ENCODE results near the gene SMYD3. TPM values are rescaled to one million over a fixed set of nuclear protein-coding genes. Genes with fewer than 3 reads are reported as not detected.

Gene SMYD3
- total and polyA plus RNA-seq, 10 of the 15 experiments (the other 5 are each of a cell fraction or from before 2014, with no cell fraction given): 18.3 to 54.0 (median 24.8) TPM

GRCh38 chr1:246039584-246039983 is 467.5 kb downstream of the SMYD3 start:
- no peak for DNase-seq (ENCODE audit: low read depth, low spot score)
- no TSS peak for BruUV-seq (replicated peaks)
- Histone ChIP-seq H3K9me3 (replicated peaks; ENCODE audit: control insufficient read depth, insufficient read depth, low read length) (no peaks in the 10 kb centered on the region), H3K27me3 (replicated peaks in 1 of 2; ENCODE audit: control insufficient read depth in 2 of 2, insufficient read depth in 2 of 2, low read length in 1 of 2) (no peaks in the 10 kb centered on the region), H3K4me3 (no peak overlapping the region), H3K36me3 (ENCODE audit: control insufficient read depth in 2 of 2, insufficient read depth in 2 of 2, low read length in 1 of 2) (no peaks in the 10 kb centered on the region), H4K20me1 (ENCODE audit: control insufficient read depth, insufficient read depth) (no peaks in the 10 kb centered on the region), H3K9ac (ENCODE audit: control insufficient read depth, insufficient read depth, low read length) (no peak overlapping the region), H3K27ac (ENCODE audit: control insufficient read depth, insufficient read depth) (no peak overlapping the region), H3K4me2 (ENCODE audit: control insufficient read depth, insufficient read depth) (no peak overlapping the region), H3K4me1 (ENCODE audit: control insufficient read depth, insufficient read depth, low read length) (no peaks in the 10 kb centered on the region), H2AFZ (ENCODE audit: control insufficient read depth, low read depth, low read length) (no peak overlapping the region), H3K79me2 (ENCODE audit: control insufficient read depth, insufficient read depth, low read length) (no peaks in the 10 kb centered on the region)
- no peak for TF ChIP-seq RELA (IDR thresholded peaks at IDR 0.05; ENCODE audit: borderline replicate concordance, partially characterized antibody)
- TF ChIP-seq RFX5 (IDR thresholded peaks at IDR 0.05; ENCODE audit: low read depth, low read length): no peak
- TF ChIP-seq ZBED1 (IDR thresholded peaks at IDR 0.05; ENCODE audit: borderline replicate concordance): no peak
- TF ChIP-seq ZNF217 (IDR thresholded peaks at IDR 0.05): no peak
- TF ChIP-seq CHD4 (IDR thresholded peaks at IDR 0.05): no peak
- TF ChIP-seq ZNF274 (IDR thresholded peaks at IDR 0.05; ENCODE audit: insufficient read depth, insufficient read length): no peak
- TF ChIP-seq MXI1 (IDR thresholded peaks at IDR 0.05; ENCODE audit: low read depth, low read length): no peak
- TF ChIP-seq TCF3 (IDR thresholded peaks at IDR 0.05; ENCODE audit: borderline replicate concordance, insufficient read depth, low read depth, low read length): no peak
- no peak for TF ChIP-seq SMAD1 (IDR thresholded peaks at IDR 0.05; ENCODE audit: low read depth, partially characterized antibody)
- FAIRE-seq: no peak
- ChIA-PET RAD21 (ENCODE audit: unreplicated experiment) (no interaction called here), POLR2A (no interaction called here), CTCF (no interaction called here), SMC1A (ENCODE audit: uncharacterized antibody, unreplicated experiment) (no interaction called here)
- WGBS (ENCODE audit: insufficient coverage, insufficient replicate concordance, low lambda C conversion rate, missing lambda C conversion rate): 85% methylated on average over 6 of the region's 6 CpGs
- in situ Hi-C loops (cut with MboI): no loop called here
- ATAC-seq: no peak
- intact Hi-C loops (cut with micrococcal nuclease; ENCODE audit: unreplicated experiment): no loop called here

DNA sequence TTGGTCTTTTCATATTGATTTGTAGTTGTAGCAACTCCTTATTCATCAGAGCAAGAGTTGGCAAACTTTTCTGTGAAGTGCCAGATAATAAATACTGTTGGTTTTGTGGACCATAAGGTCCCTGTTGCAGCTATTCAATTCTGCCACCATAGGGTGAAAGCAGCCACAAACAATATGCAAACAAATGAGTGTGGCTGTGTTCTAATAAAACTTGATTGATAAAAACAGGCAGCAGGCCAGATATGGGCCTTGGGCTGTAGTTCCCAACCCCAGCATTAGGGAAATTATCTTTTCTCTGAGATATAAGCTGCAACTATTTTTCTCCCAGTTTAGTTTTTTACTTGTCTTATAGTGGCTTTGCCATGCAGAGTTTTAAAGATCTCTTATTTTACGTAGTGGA is 469.2 kb downstream of the SMYD3 start:
- ChIA-PET CTCF (interaction anchor here (0.7 kb wide), 1 partner anchor 727 kb away, joined by 3 read pairs; no protein-coding TSS in a partner anchor), POLR2A (no interaction called here), RAD21 (ENCODE audit: unreplicated experiment) (no interaction called here), SMC1A (ENCODE audit: uncharacterized antibody, unreplicated experiment) (no interaction called here)
- H3K4me2 ChIP-seq (ENCODE audit: control insufficient read depth, insufficient read depth): no peak overlapping the region
- H3K4me3 ChIP-seq: no peak overlapping the region
- no peak for ATAC-seq
- no TSS peak for BruUV-seq (replicated peaks)
- no peaks in the 10 kb centered on the region for H3K4me1 ChIP-seq (ENCODE audit: control insufficient read depth, insufficient read depth, low read length)
- intact Hi-C loops (cut with micrococcal nuclease; ENCODE audit: unreplicated experiment): no loop called here
- in situ Hi-C loops (cut with MboI): no loop called here
- DNase-seq (ENCODE audit: low read depth, low spot score): no peak
- no peaks in the 10 kb centered on the region for H4K20me1 ChIP-seq (ENCODE audit: control insufficient read depth, insufficient read depth)
- H3K9ac ChIP-seq (ENCODE audit: control insufficient read depth, insufficient read depth, low read length): no peak overlapping the region
- no peak overlapping the region for H3K27ac ChIP-seq (ENCODE audit: control insufficient read depth, insufficient read depth)
- no peak for FAIRE-seq
- H3K27me3 ChIP-seq (replicated peaks in 1 of 2; ENCODE audit: control insufficient read depth in 2 of 2, insufficient read depth in 2 of 2, low read length in 1 of 2): no peaks in the 10 kb centered on the region
- no peaks in the 10 kb centered on the region for H3K9me3 ChIP-seq (replicated peaks; ENCODE audit: control insufficient read depth, insufficient read depth, low read length)
- no peaks in the 10 kb centered on the region for H3K36me3 ChIP-seq (ENCODE audit: control insufficient read depth in 2 of 2, insufficient read depth in 2 of 2, low read length in 1 of 2)
- H3K79me2 ChIP-seq (ENCODE audit: control insufficient read depth, insufficient read depth, low read length): no peaks in the 10 kb centered on the region
- no peak overlapping the region for H2AFZ ChIP-seq (ENCODE audit: control insufficient read depth, low read depth, low read length)
- WGBS (ENCODE audit: insufficient coverage, insufficient replicate concordance, low lambda C conversion rate, missing lambda C conversion rate): 50% methylated on average over 1 of the region's 1 CpG
- no peak for TF ChIP-seq BMI1 (IDR thresholded peaks at IDR 0.05; ENCODE audit: borderline replicate concordance)
- TF ChIP-seq EP300 (IDR thresholded peaks at IDR 0.05; ENCODE audit: borderline replicate concordance in 1 of 2, control insufficient read depth in 1 of 2, low read depth in 2 of 2, low read length in 2 of 2): no peak
- no peak for TF ChIP-seq NRF1 (conservative IDR thresholded peaks at IDR 0.05; ENCODE audit: low read depth, low read length)
- no peak for TF ChIP-seq ATF3 (IDR thresholded peaks at IDR 0.05; ENCODE audit: borderline replicate concordance, extremely low read depth, low read depth, low read length)
- no peak for TF ChIP-seq CHD4 (IDR thresholded peaks at IDR 0.05)
- no peak for TF ChIP-seq ZBED1 (IDR thresholded peaks at IDR 0.05; ENCODE audit: borderline replicate concordance)
- TF ChIP-seq CBX3 (IDR thresholded peaks at IDR 0.05; ENCODE audit: borderline replicate concordance, low read depth): no peak
- no peak for TF ChIP-seq CREM (IDR thresholded peaks at IDR 0.05; ENCODE audit: low read depth)
- TF ChIP-seq ETV6 (conservative IDR thresholded peaks at IDR 0.05 in 1 of 2, IDR thresholded peaks at IDR 0.05 in 1 of 2; ENCODE audit: borderline replicate concordance in 1 of 2, low read depth in 1 of 2): no peak
- no peak for TF ChIP-seq TAF1 (IDR thresholded peaks at IDR 0.05; ENCODE audit: borderline replicate concordance, low read depth, low read length)
